ENCODE measurements around the gene COL4A6.
A peak's percentile ranks its signal among the peaks of the same experiment; 100 is the strongest.

COL4A6 gene

GRCh38 chrX:108331126-108331909 lies 106.9 kb downstream of the COL4A6 start:
- no peak for FAIRE-seq
- no peak for DNase-seq (ENCODE audit: low spot score)

DNA sequence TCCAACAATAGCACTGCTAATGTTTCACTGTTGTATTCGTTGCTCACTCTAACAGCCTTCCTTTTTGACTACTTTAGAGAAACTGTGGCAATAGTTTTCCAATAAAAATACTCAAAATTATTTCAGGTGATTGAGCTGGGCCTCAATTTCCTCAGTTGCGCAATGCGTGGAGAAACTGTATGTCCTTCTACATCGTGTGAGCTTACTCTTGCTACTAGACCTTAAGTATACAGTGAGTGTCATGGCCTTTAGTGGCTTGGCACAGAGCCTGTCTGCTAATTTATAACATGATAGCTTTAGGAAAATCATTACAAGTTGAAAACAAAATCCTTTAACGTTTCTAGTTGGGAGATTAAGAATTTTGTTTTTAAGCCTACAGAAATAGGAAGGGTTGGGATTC lies 114.5 kb downstream of the COL4A6 start:
- FAIRE-seq = no peak
- no peak for DNase-seq (ENCODE audit: low spot score)

DNA sequence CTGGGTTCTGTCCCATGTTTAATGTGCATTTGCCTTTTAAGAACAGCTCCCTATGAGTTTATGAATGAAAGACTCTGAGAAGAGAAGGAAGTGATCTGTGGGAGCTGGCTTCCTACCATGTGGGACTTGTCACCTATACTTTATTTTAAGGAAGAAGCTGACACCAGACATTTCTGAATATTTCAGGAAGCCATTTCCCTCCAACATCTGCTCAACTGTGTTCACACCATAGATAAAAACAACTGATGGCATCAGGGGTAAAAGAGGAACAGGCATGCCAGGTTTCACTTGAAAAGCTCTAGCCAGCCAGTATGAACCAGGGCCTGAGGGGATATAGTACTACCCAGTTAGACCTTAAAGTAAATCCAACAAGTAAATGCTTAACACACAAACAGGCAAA lies 116.0 kb downstream of the COL4A6 start:
- DNase-seq (ENCODE audit: low spot score) = no peak
- no peak for FAIRE-seq

GRCh38 chrX:108316456-108316855 lies 121.8 kb downstream of the COL4A6 start:
- DNase-seq (ENCODE audit: low spot score) (no peak), FAIRE-seq (no peak)

GRCh38 chrX:108313669-108314068 lies 124.6 kb downstream of the COL4A6 start:
- FAIRE-seq = no peak
- DNase-seq (ENCODE audit: low spot score) = no peak

DNA sequence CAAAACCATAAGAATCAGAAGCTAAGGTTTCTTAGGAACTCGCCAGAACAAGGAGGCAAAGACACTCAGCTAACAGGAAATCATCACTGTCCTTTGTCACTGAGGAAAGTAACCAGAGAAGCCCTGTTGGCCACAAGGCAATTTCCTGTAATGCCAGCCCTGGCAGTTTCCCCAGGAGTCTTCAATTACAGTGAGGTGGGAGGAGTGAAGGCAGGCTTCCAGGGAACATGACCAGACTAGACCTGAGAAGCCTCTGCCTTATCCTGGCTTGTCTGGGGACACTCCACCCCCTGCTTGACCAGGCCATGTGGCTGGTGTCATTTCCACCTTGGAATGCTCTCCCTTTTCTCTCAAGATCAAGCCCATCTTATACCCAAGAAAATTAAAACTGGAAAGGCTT lies 125.3 kb downstream of the COL4A6 start:
- DNase-seq (ENCODE audit: low spot score) = peak; percentile 22

GRCh38 chrX:108312011-108312410 lies 126.2 kb downstream of the COL4A6 start:
- DNase-seq (ENCODE audit: low spot score) (no peak), FAIRE-seq (no peak)

More for the DNA sequence above, 125.3 kb downstream of the COL4A6 start:
- no peak for FAIRE-seq

- no peak for DNase-seq (ENCODE audit: low spot score)
- no peak for FAIRE-seq
Measured at GRCh38 chrX:108310506-108310905, 127.7 kb downstream of the COL4A6 start.

DNA sequence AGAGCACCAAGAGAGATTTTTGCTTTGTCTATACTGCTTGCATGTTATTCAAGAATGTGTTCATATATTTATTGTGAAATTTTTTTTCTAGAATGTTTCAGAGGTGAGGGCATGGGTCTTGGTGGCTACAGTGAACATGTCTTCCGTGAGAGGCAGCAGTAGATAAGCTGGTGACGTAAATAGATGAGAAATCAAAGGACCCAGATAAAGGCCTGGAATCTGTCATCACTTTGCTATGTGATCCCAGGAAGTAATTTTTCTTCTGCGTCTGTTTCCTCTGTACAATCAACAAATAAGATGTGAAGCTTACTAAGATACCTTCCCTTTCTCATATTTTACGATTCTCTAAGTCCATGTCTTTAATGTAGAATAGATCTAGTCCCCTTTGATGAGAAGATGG lies 129.1 kb downstream of the COL4A6 start:
- DNase-seq (ENCODE audit: low spot score) = no peak
- no peak for FAIRE-seq

DNA sequence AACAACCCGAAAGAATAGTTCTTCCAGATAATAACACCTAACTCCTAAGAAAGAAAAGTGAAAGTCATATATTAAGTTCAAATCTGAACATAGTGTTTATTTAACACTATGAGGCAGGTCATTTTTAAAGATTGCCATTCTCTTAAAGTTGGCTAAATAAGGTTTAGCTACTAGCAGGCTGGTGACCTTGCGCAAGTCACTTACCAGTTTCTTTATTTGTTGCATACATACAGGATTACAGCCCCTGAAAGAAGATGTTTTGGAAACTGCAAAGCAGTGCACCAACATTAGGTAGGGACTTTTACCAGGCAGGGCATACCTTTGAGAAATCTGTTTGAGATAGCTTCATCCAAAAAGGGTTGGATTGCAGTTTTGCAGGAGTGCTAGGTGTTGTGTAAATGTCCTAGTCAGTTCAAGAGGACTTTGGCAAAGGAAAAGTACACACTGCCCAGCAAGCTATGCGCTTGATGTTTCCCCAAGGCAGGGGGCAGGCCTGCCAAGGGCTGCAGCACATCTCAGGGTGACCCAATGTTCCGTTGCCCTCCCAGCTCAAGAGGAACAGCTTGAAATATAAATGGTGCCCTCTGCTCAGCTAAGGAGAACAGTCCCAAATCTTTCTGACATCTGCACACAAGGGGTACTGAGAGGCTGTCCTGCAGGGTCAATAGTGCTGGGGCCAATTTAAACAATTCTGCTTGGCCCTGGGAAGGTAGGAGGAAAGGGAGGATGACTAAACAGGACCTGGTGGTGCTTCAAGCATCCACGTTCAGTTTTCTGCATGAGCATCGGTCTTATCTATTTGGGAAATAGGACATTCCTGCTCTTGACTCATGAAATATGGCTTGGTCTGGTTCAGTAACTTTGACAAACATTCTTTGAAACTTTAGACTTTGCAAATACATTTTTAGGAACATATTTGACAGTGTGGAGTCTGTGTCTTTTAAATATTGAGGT lies 130.8 kb downstream of the COL4A6 start:
- FAIRE-seq (no peak), DNase-seq (ENCODE audit: low spot score) (no peak)

DNA sequence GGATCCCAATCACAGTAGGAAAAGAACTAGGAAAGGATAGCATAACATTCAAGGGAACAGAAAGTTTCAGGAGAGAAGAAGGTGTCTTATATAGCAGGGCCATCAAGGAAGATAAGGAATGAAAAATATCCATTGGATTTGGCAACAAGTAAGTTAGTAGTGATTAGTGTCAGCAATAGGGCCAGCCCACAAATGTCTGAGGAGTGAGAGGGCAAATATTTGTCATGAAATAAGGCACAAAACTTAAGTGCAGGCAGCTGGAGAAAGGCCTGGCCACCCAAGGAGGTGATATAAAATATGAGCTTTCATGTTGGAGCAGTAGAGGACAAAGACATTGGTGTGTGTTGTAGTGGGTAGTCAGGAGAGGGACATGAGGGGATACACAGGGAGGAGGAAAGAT lies 132.1 kb downstream of the COL4A6 start:
- FAIRE-seq (no peak), DNase-seq (ENCODE audit: low spot score) (no peak)

- DNase-seq (ENCODE audit: low spot score) (no peak), FAIRE-seq (no peak)
Measured at GRCh38 chrX:108304757-108305156, 133.5 kb downstream of the COL4A6 start.

- FAIRE-seq = no peak
- DNase-seq (ENCODE audit: low spot score) = no peak
Measured at GRCh38 chrX:108304210-108304609, 134.0 kb downstream of the COL4A6 start.

DNA sequence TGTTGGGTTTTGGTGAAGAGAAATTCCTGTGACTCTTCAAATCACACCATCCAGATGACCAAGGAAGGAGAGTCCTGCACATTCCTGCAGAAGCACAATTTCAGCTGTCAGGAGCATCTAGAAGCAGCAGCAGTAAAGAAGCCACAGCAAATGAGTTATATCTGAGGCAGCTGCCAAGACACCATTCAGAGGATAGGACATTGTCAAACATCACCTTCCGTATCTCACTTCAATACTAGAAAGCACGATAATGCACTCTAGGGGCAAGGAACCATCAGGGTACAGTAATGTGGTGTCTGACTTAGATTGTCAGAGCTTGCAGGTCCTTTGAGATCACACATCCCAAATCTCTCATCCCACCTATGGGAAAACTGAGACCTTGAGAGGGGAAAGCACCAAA lies 134.5 kb downstream of the COL4A6 start:
- no peak for DNase-seq (ENCODE audit: low spot score)
- FAIRE-seq = no peak

- no peak for DNase-seq (ENCODE audit: low spot score)
- no peak for FAIRE-seq
Measured at GRCh38 chrX:108299704-108300103, 138.5 kb downstream of the COL4A6 start.

DNA sequence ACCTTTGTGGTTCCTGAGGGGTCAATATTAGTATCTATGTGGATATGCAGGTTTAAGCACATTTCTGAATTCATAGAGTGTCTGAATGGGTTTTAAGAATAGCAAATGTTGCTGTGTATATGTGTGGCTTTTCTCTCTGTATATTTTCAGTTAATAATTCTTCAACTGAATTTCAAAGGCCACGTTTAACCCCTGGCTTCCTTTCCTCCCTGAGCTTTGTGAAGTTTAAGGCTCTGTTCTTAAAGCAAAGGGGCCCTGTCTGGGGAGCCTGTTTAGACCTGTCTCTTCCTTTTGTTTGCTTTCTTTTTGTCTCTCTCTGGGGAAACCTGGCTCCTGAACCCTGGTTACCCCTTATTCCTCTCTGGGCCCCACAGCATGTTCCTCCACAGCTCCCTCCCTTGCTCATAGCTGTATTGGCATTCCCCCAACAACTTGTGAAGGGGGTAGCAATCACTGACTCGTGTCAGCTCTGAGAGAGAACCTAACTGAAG lies 139.1 kb downstream of the COL4A6 start:
- DNase-seq (ENCODE audit: low spot score) (no peak), FAIRE-seq (no peak)

- FAIRE-seq (no peak), DNase-seq (ENCODE audit: low spot score) (no peak)
Measured at GRCh38 chrX:108298165-108298602, 140.0 kb downstream of the COL4A6 start.

DNA sequence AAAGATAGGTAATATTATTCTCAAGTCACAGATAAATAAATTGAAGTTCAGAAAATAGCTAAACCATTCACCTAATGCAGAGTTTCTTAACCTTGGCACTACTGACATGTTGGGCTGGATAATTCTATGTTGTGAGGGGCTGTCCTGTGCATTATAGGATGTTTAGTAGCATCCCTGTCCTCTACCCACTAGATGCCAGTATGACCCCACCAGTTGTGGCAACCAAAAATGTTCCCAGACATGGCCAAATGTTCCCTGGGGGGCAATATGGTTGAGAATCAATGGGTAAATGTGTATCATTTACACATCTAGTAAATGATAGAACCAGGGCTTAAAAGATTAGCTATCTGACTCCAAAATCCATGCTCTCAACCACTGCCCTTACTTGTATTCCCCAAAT lies 140.9 kb downstream of the COL4A6 start:
- no peak for FAIRE-seq
- DNase-seq (ENCODE audit: low spot score) = no peak

DNA sequence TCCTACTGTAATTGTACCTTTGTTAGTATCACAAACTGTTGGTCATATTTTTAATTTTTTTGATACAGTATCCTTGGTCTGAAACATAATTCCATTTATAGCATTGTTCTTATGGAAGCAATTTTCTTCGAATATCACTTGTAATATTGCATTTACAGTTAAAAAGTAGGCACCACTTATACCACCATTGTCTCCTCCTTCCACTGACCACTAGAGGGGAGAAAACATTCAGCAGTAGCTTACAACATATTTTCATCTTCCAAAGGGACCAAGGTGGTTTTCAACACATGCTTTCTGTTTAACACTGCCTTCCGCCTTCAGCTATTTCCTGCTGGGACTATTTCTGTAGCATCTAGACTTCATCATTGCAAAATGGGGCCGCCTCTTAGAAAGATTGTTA lies 146.2 kb downstream of the COL4A6 start:
- FAIRE-seq (no peak), DNase-seq (ENCODE audit: low spot score) (no peak)

GRCh38 chrX:108285918-108286317 lies 152.3 kb downstream of the COL4A6 start:
- DNase-seq (ENCODE audit: low spot score) (no peak), FAIRE-seq (no peak)

GRCh38 chrX:108285356-108285755 lies 152.9 kb downstream of the COL4A6 start:
- FAIRE-seq = no peak
- DNase-seq (ENCODE audit: low spot score) = no peak

- no peak for FAIRE-seq
- no peak for DNase-seq (ENCODE audit: low spot score)
Measured at GRCh38 chrX:108275732-108276131, 162.5 kb downstream of the COL4A6 start.

Measured in urothelium cell line (cell line).